Measurements from ENCODE around the gene CSTPP1.
A peak's percentile ranks its signal among the peaks of the same experiment; 100 is the strongest.

Gene CSTPP1

DNA sequence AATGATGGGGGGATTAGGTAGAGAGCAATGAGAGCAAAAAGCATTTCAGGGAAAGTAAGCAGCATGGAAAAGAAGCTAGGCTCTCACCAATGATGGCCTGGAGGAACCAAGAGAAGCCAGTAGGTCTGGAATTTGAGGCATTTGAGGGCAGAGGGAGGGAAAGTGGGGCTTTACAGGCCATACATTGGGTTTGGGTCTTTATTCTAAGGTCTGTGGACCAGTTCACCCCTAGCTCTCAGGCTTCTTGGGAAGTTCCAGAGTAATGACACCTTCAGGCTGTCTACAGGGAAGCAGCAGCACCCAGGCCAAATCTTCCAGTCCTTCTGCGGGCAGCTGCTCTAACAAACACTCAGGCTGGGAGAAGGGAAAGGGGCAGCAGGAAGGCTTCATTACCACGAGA is 210.7 kb downstream of the CSTPP1 start:
- DNase-seq: no peak

DNA sequence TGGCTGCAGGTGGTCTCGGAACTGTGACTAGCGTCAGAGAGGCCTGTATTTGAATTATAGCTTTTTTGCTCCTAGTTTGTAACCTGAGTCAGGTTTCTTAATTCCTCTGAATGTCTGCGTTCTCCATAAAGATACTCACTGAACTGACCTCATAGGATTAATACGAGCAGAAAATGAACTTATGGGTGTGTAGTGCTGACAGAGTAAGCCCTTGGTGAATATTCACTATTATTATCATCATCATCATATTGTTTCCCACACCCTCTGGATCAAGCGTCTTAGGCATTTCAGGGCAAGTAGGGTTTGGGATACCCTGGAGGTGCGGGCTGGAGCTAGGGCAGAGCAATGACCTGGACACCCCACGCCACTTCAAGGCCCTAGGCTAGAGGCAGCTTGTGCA is 211.1 kb downstream of the CSTPP1 start:
- no peak for DNase-seq

DNA sequence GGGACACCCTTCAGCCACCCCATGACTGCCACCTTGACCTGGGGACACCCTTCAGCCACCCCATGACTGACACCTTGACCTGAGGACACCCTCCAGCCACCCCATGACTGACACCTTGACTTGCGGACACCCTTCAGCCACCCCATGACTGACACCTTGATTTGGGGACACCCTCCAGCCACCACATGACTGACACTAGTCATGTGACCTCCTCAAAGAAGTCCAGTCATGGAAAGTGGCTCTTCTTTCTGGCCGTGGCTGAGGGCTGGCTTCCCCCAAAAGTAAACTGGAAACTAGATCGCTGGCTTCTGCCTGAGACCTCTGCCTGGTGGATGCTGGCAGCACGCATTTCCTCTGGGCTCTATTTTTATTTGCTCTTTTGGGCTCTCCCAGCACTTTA is 211.7 kb downstream of the CSTPP1 start:
- DNase-seq: no peak

DNA sequence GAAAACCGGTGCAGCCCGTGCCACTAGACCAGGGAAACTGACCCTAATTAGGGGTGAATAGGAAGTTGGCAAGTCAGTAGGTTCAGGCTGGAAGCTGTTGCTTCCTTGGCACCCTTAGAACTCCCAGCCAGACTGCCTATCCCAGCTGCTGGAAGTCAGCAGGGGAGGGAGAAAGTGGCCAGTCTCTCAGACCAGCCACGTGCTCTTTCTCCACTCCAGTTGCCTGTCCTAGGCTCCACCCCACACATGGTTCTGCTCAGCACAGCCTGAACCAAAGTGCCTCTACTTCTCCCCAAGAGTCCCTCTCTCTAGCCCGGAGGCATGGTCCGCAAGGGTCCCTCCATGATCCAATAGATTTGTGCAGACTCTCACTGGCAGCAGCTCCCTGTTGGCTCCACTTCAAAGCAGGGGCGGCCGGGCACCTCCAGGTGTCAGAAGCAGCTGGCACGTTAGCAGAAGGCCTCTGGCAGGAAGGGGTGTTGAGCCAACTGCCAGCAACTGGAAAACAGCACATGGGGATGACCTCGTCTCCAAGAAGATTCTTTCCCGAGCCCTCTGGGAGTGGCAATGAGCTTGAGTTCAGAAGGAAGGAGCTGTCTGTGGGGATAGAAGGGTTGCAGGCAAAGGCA is 212.5 kb downstream of the CSTPP1 start:
- no peak for DNase-seq

DNA sequence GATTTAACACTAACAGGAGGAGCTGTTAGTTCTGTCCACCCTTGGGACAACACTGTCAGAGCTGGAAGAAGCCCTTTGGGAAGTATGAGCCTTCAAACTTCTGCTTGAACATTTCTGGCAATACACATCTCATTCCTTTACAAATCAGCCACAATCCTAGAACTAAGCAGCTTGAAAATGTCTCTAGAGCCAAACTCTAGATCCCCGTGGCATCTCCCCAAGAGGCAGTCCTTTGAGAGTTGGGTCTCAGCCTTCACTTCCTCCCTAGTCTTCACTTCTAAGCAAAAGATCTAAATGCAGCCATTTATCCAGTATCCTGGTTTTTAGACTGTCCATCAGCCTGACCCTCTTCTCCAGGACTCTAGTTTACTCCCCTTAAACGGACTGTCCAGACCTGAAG is 213.2 kb downstream of the CSTPP1 start:
- DNase-seq: no peak

DNA sequence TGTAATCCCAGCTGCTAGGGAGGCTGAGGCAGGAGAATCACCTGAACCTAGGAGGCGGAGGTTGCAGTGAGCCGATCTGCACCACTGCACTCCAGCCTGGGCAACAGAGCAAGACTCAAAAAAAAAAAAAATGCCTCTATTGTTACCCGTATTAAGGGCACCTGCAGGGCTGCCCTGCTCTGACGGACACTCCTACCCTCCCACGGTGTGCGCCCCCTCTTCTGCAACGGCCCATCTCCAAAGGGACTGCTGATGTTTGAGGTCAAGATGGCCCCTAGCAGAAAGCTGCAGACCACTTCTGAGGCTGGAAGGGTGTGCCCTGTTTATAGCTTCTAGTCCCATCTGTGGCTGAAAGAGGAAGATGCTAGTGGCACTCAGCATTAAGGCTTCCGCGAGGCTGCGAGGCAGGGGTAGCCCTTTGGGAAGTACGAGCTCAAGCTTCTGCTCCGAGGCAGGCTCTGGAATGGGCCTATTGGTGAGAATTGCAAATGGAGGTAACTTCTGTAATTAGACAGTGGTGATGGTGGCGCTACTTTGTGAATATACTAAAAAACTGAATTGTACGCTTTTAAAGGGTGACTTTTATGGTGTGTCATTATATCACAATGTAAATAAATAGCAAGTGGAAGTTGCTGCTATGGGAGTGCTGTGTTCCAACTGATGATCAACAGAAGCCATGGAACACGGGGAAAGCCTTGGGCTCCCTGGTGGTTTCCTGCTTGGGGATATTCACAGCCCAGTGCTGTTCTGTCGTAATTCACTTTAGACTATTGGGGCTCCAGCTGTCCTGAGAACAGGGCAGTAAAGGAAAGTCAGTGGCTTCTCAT is 215.8 kb downstream of the CSTPP1 start:
- DNase-seq: no peak

DNA sequence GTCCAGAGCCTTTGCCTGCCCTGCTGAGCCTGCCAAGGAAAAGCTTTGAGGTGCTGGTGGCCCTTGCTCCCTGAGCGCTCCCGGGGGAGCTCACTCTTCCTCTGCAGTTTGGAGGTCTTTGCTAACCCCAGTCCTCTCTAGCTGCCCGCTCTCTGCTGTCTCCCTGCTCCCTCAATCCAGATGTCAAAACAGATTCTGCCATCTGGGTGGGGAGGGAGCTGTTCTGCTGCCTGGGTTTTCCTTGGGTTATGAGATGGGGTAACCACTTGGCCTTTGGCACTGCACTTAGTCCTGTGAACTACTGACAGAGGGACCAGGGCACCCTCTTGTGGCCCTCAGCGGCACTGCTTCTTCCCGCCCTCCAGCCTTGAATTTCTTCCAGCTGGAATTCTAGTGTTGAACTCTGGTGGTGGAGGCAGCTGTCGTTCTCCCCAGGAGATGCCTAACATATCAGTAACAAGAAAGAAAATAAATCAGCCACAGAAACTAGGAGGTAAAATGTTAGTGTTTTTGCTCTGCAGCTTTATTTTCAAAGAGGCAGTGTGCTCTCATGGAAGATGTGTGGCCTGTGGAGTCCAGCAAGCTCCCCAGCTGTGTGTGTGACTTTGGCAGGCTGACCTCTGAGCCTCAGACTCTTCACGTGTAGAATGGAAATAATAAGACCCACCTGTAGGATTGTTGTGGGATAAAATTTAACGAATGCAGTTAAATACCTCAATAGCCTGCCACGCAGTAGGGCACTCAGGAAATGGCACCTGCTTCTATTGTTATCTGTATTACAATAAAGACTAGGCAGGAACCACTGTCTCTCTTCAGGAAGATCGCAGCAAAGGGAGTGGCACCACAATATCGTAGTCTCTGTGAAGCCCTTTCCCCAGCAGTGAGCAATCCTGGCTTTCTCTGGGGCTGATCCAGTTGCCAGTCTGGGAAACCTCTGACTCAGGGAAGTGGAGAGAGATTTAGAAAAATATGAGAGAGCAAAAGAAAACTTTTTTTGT is 216.7 kb downstream of the CSTPP1 start:
- peak; percentile 28 for DNase-seq

DNA sequence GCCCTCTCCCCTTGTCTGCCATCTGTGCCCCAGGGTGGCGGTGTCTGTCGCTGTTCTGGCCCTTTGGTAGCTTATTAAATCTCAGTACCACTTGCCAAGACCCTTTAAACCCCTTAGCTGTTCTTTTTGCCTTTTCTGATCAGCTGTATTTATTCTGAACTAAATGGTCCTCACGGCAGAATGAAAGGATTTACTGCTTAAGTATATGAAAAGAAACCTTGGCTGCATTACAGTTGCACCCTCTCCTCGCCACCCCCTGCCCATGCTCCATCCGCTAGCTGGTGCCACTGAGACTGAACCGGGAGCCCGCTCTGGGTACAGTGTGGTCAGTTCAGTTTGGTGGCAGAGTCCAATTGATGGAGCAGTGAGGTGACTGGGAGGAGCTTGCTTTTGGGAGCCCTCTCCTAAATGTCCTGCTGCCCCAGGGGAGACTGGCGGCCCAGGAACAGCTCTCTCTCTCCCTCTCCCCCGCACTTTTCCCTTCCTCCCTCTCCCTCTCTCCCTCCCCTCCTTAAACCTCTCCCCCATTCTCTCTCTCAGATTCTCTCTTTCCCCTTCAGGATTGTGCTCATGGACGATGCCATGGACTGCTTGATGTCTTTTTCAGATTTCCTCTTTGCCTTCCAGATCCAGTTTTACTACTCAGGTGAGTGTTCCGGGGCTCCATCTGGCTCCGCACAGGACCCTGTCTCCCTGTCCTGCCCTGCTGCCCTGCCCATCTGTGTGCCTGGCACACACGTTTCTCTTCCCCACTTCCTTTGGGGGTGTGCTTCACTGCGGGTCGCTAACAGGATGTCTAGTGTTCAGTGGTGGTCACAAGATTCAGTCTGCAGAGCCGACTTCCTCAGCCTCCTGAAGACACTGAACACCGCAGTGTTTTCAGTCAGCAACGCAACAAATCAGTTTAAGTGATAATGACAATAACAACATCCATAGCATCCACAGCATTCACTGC is 218.3 kb downstream of the CSTPP1 start:
- no peak for DNase-seq

DNA sequence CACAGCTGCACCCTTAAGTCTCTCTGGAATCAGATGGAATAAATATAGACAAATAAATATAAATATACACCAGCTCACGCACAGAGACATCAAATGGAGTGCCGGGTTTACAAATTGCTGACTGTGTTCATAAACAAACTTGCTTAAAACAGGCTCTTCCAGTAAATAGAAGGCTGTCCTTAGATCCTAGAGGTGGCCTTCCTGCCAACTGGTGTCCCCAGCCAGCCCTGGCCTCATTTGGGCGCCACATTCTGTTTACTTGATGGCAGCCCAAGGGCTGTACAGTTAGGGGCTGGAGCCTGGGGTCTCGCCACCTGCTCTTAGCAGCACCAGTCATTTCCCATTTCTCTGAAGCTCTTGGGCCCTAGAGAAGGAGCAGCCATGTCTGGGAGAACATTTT is 219.3 kb downstream of the CSTPP1 start:
- no peak for DNase-seq

DNA sequence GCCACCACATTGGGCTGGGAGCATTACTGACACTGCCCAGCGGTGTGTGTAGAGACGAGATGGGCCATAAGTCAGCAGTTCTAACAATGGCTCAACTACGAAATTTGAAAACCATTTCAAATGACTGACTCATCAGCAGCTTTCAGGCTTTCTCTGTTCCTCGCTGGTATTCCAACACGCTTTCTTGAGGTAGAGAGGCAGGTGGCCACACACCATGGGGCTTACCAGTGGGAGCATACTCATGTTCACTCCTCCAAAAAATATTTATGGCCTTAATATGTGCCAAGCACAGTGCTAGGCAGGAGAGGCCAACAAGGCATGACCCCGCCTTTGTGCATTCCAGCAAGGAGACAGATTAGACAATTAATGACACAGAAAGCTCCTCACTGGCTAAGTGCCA is 219.8 kb downstream of the CSTPP1 start:
- no peak for DNase-seq

DNA sequence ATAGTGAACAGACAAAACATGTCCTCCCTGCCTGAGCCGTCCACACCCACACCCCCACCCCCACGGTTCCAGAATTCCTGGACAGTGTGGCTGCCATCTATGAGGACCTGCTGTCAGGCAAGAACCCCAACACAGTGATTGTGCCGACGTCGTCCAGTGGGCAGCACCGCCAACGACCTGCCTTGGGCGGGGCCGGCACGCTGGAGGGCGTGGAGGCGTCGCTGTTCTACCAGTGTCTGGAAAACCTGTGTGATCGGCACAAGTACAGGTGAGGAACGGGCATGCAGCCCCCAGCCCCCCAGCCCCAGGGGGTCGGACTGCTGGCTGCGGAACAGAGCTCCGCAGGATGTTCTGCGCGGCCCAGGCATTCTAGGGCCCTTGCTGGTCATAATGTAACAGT is 220.4 kb downstream of the CSTPP1 start:
- no peak for DNase-seq

DNA sequence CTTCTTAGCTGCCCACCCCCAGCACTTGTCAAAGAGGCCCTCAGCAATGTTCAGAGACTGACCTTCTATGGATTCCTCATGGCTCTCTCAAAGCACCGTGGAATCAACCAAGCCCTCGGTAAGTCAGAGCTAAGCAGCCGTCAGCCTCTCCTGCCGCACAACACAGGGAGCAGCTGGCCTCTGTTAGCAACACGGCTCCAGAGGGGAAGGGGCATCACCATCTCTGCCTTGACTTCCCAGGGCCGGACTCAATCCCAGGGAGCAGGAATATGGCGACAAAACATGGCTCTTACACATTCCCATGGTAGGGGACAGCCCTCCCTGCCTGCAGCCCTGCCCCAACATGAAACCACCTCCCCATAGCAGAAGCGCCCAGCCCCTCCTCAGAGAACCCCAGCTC is 221.2 kb downstream of the CSTPP1 start:
- no peak for DNase-seq

DNA sequence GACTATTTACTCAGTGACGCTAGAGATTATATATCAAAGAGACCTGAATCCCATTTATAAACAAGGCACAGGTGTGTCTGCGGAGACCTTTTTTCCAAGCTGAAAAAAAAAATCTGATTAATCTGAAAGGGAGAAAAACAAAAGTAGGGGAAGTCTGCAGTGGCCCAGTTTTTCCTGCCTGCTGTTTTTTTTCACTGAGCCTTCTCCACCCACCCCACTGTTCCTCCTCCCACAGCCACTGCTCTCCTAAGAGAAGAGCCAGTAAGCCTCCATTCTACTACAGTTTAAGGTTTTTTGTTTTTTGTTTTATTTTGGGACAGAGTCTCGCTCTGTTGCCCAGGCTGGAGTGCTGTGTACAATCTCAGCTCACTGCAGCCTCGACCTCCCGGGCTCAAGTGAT is 221.7 kb downstream of the CSTPP1 start:
- no peak for DNase-seq

DNA sequence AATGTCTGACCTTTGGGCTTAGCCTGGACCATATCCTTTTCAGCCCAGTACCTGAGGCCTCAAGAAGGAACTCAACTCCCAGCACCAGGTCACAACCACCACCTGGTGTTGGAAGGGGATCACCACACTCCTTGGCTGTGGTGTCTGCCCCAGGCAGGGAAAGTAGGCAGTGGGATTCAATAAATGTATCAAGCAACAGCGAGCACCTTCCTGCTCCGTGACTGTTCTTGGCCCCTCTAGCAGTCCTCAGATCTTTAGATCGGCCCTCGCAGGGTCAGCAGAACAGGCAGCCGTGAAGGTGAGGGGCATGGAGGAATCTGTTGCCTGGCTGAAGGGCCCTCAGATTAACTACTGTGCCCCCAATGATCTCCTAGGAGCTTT is 224.2 kb downstream of the CSTPP1 start:
- no peak for DNase-seq

DNA sequence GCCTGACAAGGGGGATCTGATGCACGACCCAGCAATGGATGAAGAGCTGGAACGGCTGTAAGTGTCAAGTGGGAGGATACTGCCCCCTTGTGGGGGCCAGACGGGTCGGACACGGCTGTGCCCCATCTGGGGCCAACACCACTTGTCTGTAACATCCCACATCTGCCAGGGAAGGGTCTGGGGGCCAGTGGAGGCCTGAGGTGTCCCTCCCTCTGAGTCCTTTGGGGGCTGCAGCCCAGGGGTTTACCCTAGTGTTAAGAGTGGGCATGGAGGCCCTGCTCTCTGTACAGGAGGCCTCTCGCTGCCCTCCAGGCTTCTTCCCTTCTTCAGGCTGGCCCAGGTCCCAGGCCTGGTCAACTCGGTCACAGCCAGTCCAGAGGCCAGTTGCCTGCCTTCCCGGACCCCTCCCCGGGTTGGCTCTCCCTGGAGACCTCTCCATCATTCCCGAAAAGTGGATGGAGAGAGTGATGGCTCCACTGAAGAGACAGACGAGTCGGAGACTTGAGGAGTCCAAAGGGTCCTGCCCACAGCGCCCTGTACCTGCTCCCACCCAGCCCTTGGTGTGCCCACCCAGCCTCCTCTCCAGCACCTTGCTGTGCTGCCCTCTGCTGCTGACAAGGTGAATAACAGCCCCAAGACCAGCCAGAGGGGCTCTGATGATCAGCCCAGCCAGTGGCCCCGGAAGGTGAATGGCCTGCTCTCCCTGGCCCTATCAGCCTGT is 224.7 kb downstream of the CSTPP1 start:
- no peak for DNase-seq

DNA sequence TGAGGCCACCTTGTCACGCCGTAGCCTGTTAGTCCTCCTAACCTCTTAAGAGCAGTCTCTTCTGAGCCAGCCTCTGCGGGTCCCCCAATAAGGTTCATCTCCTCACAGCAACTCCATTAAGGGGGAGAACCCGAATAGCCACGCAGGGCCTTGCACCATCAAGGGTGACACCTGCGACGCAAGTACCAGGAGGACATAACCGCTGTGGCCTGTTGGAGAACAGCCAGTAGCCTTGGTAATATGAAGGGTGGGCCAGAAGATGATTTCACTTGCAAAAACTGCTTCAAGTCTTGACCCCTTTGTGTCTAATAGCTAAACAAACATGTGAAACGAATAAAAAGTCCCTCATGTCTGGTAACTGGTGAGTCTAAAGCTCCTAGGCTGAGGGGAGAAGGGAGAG is 225.3 kb downstream of the CSTPP1 start:
- no peak for DNase-seq

DNA sequence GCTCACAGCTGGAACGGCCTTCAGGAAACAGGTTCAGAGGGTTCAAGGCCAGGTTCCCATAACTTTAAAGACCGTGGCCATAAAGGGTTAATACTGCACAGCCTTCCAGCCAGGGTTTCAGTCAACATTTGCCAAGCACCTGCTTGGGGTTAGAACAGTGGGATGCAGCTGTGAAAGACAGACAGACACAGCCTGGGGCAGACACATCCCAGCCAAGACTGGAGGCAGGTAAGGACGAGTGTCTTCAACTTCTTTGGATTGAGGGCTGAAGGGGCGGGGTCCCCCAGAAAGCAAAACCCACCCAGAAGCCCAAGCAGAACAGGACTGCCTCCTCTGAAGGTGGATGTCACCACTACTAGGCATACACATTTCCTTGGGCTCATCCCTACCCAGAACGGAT is 225.9 kb downstream of the CSTPP1 start:
- DNase-seq: no peak

DNA sequence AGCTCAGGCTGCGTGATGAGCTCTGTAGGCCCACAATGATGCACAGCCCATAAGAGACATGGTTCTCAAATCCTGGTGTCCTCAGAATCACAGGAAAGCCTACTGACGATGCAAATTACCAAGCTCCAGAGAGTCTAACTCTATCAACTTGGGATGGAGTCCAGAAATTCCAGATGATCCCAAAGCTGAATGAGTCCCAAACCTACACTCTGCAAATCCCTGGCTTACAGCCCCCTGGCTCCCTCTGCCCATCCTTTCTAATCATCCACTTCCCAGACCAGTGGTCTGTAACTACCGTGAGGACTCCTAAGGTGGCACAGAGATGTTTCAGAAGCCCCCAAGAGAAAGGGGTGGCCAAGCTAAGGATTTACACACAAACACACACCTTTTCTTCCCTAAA is 226.6 kb downstream of the CSTPP1 start:
- no peak for DNase-seq

DNA sequence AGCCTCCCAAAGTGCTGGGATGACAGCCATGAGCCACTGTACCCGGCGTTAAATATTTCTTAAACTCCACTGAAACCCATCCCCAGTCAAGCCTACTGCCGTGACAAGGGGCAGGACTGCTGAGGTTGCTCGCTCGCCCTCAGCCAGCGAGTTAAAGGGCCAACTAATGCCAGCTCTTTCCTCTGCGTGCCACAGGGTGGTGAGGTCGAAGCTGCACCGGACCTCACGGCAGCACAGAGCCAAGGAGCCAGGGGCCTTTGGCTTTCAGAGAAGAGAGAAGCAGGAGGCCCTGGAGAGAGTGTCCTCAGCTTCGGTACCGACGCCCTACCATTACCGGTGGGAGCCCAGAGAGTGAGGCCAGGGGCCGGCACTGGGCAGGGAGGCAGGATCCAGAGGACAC is 227.3 kb downstream of the CSTPP1 start:
- DNase-seq: no peak

DNA sequence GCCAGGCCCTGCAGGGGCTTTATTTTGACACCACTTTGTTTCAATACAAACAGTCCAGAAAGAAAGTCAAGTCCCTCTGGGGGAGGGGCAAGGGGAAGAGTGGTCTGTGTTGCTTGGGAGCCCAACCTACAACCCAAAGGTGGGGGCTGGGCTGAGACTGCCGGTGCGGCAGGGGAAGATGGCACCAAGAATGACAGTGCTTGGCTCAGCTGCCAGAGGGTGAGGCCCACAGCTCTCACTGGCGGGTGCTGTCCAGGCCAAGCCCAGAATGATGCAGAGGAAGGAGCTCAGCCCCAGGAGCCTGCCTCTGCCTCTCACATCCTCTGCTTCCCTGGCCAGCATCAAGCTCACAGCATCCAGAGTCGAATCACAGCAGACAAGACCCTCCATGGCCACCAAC is 227.8 kb downstream of the CSTPP1 start:
- DNase-seq: no peak

DNA sequence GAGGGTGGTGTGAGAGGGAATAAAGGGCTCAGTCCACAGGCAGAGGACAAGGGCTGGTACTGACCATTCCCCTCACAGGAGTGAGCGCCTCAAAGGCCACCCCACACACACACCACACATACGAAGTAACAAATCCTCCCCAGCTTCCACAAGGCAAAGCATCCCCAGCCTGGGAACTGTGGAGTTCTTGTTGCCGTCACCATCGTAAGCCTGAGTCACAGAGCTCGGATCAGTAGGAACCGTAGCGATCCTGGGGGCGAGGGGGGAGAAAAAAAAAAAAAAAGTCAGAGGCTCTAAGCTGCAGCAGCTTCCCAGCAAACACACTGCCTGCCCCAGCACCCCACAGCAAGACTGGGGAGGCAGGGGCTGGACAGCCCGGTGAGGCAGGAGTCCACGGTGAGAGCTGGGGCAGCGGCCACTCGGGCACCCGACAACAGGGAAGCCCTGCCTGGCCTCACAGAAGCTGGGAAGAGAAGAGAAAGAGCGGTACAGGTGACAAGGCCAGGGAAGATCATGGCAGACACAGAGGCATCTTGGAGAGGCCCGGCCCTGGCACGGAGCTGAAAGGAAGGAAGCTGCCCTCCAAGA is 228.8 kb downstream of the CSTPP1 start:
- DNase-seq: no peak

Data from NCI-H510A treated with DMSO at 0.1 percent for 48 hours (cell line).